ENCODE measurements around the gene GAREM2.

The GAREM2 gene

DNA sequence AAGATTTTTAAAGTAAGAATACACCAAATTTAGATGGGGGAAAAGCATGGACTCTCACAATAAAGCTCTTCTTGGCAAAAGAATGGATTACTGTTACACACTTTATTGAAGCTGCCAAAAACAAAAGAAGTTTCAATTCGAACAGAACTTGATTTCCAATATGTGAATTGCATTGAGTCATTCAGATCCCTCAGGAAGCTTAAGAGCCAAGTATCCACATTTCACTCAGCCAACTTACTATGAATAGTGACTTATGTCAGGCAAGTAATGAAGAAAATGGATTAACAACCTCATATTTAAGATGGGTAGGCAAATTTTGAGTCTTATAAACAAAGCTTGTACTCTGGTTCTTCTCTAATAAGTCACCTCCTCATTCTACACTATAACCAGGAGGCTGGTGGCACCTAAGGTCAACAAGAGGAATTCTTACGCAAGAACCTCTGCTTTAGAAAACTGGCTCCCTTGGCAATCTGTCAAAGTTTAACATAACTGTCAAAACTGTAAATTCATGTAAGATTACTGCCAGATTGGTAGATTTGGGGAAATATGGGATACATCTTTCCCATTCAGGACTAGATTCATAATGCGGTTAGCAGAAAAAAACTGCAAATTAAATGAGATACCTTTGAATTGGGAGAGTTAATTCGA lies 65.5 kb downstream of the GAREM2 start:
- DNase-seq = no peak

Measured in CD4-positive, alpha-beta T cell treated with Interleukin-4 for 1 hour (primary cell).